GM20000 (cell line): ENCODE data around the gene MED31.

Source experiments
- DNase-seq: peaks from one replicate; pipeline ENCODE4 v3.0.0; 2012; ENCODE audit warnings: low spot score
- TF ChIP-seq, protein P1 (sequence below): IDR thresholded peaks from 2 replicates; pipeline ENCODE4 v1.5.1; 2012; ENCODE audit warnings: mild to moderate bottlenecking, control low read depth; ENCODE audit errors: extremely low read depth, missing control alignments

The MED31 gene

DNA sequence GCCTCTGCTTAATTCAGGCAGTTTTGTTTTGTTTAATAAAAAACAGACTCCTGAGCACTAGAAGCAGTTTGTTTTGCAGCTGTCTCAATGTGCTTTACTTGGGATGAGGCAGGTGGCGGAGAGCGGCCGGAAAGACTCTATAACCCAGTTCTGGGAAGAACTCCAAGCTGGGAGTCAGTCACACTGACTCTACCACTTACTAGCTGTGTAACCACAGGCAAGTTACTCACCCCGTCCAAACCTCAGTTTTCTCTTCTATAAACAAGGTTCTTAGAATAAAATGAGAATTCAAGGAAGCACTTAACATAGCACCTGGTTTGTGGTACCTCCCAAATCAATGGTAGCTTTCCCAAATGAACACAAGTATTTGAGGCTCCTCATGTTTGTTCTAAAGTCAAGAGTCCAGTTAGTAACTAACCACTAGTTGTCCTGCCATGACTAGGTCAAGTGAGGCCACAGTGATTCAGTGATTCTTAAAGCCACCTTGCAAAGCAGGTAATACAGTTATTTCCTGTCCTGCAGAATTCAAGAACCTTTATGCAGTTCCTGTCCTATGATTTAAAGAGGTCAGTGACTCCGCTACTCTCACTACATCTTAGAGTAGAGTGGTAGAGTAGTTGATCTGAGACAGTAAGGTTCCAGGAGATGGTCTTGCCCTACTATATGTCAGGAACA, 7.8 kb downstream of the MED31 start:
- DNase-seq, result no peak
- TF ChIP-seq, protein P1, sequence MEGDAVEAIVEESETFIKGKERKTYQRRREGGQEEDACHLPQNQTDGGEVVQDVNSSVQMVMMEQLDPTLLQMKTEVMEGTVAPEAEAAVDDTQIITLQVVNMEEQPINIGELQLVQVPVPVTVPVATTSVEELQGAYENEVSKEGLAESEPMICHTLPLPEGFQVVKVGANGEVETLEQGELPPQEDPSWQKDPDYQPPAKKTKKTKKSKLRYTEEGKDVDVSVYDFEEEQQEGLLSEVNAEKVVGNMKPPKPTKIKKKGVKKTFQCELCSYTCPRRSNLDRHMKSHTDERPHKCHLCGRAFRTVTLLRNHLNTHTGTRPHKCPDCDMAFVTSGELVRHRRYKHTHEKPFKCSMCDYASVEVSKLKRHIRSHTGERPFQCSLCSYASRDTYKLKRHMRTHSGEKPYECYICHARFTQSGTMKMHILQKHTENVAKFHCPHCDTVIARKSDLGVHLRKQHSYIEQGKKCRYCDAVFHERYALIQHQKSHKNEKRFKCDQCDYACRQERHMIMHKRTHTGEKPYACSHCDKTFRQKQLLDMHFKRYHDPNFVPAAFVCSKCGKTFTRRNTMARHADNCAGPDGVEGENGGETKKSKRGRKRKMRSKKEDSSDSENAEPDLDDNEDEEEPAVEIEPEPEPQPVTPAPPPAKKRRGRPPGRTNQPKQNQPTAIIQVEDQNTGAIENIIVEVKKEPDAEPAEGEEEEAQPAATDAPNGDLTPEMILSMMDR, result no peak

- DNase-seq, result no peak
- TF ChIP-seq, protein P1, result no peak
These were observed 8.8 kb downstream of the MED31 start for GRCh38 chr17:6642592-6642991.

DNA sequence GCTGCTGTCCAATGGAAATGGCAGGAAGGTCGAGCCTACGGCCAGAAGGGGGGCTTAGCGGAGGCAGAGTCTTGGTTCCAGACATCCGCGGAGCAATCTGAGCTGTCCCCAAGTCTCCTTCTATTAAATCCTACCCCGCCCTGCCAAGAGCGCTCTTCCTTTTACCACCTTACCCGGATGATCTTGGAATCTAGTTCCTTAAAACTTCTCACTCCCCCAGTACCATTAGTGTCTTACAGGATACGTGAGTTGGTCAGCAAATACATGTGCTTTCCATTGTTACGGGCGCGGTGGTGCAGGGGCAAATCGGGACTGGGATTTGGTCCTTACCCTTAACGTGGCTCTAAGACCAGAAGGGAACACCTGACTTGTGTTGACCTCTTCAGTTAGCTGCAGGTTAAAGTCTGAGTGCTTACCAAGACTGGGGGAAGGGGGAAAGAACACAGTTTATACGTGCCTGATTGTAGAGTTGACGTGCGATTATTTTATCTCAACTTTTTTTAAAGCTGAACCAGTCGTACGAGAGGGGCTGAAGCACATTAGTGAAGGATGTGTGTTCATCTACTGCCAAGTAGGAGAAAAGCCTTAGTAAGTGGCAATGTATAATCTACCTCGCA, 10.1 kb downstream of the MED31 start:
- DNase-seq, result no peak
- TF ChIP-seq, protein P1, result no peak

- peak; percentile 92 for DNase-seq
- TF ChIP-seq, protein P1, result no peak
These were observed 10.7 kb downstream of the MED31 start, which contains the start of the genes KIAA0753 and TXNDC17 for GRCh38 chr17:6640536-6641246. TSS of gene KIAA0753 (minus strand) at chr17:6640711. CDS start at chr17:6635103, 5,608 bp downstream. TSS of gene TXNDC17 (plus strand) at chr17:6641060. CDS start at chr17:6641083, 23 bp downstream.

- TF ChIP-seq, protein P1, result no peak
These were observed 11.5 kb downstream of the MED31 start for GRCh38 chr17:6639586-6640535.

GRCh38 chr17:6639014-6639585, 12.3 kb downstream of the MED31 start:
- TF ChIP-seq, protein P1, result no peak
- DNase-seq, result no peak

More at GRCh38 chr17:6639586-6640535, 11.5 kb downstream of the MED31 start:
- DNase-seq, result peak; percentile 57
